HepG2 (cell line): ENCODE data around the gene TOP2A. TPM values are rescaled to one million over a fixed set of nuclear protein-coding genes. Genes with fewer than 3 reads are reported as not detected.

Source experiments
- AKAP8 ChIP-seq: sonication (generic); formaldehyde crosslinking; IDR thresholded peaks from 2 replicates; pipeline ENCODE4 v1.5.1; 2020; ENCODE audit warnings: mild to moderate bottlenecking, missing genetic modification reagents
- ARNTL ChIP-seq: sonication (generic); formaldehyde crosslinking; IDR thresholded peaks from 2 replicates; pipeline ENCODE4 v1.4.0; 2020; ENCODE audit warnings: mild to moderate bottlenecking, missing genetic modification reagents
- CAMTA2 ChIP-seq: sonication (generic); formaldehyde crosslinking; IDR thresholded peaks from 2 replicates; pipeline ENCODE4 v1.4.0; 2020; ENCODE audit warnings: mild to moderate bottlenecking, missing genetic modification reagents, borderline replicate concordance
- DR1 ChIP-seq: sonication (generic); formaldehyde crosslinking; IDR thresholded peaks from 2 replicates; pipeline ENCODE4 v1.8.0; 2021; ENCODE audit warnings: mild to moderate bottlenecking, missing genetic modification reagents, inconsistent platforms
- HCFC1 ChIP-seq: fragments of 150-350 bp; IDR thresholded peaks from 2 replicates; pipeline ENCODE4 v1.6.1; 2014; ENCODE audit warnings: low read depth, low read length
- HOXA7 ChIP-seq: sonication (generic); formaldehyde crosslinking; IDR thresholded peaks from 2 replicates; pipeline ENCODE4 v1.8.1; 2022; ENCODE audit warnings: mild to moderate bottlenecking, missing genetic modification reagents, moderate library complexity
- HOXA9 ChIP-seq: sonication (generic); formaldehyde crosslinking; IDR thresholded peaks from 2 replicates; pipeline ENCODE4 v1.8.1; 2022; ENCODE audit warnings: missing genetic modification reagents, mild to moderate bottlenecking, moderate library complexity, borderline replicate concordance
- JUNB ChIP-seq: sonication (generic); formaldehyde crosslinking; IDR thresholded peaks from 2 replicates; pipeline ENCODE4 v1.8.0; 2022; ENCODE audit warnings: missing genetic modification reagents, mild to moderate bottlenecking, borderline replicate concordance
- MED1 ChIP-seq: sonication (generic); formaldehyde crosslinking; IDR thresholded peaks from 2 replicates; pipeline ENCODE4 v1.4.0; 2020; ENCODE audit warnings: missing genetic modification reagents
- NCOA2 ChIP-seq: sonication (generic); formaldehyde crosslinking; IDR thresholded peaks from 2 replicates; pipeline ENCODE4 v1.8.0; 2022; ENCODE audit warnings: inconsistent platforms
- NR2F6 ChIP-seq, 2 experiments: IDR thresholded peaks; 2 replicates each; pipeline ENCODE4 v1.6.1; 2016; ENCODE audit warnings: antibody characterized with exemption in 1 of 2, mild to moderate bottlenecking in 1 of 2
- PHF5A ChIP-seq: IDR thresholded peaks from one replicate; pipeline ENCODE4 v1.6.1; 2018; ENCODE audit warnings: low read depth, missing genetic modification reagents; ENCODE audit not compliant: unreplicated experiment
- PTBP1 ChIP-seq: fragments of 200-400 bp; formaldehyde crosslinking; IDR thresholded peaks from 2 replicates; pipeline ENCODE4 v1.6.1; 2018; ENCODE audit warnings: low read length, low read depth; ENCODE audit not compliant: poor library complexity, severe bottlenecking
- REPIN1 ChIP-seq: sonication (generic); formaldehyde crosslinking; IDR thresholded peaks from 2 replicates; pipeline ENCODE4 v1.8.0; 2022; ENCODE audit warnings: missing genetic modification reagents, low read depth, mild to moderate bottlenecking, borderline replicate concordance
- SOX6 ChIP-seq, 2 experiments: fragments of 450-650 bp in 1 of 2; sonication (generic) in 1 of 2; formaldehyde crosslinking in 1 of 2; IDR thresholded peaks; 2 replicates each; pipeline versions ENCODE4 v1.4.0 to v1.6.1; 2017 to 2020; ENCODE audit warnings: antibody characterized with exemption in 1 of 2, mild to moderate bottlenecking in 1 of 2, missing genetic modification reagents in 1 of 2
- SRSF9 ChIP-seq: fragments of 200-400 bp; formaldehyde crosslinking; IDR thresholded peaks from 2 replicates; pipeline ENCODE4 v1.6.1; 2018; ENCODE audit warnings: borderline replicate concordance, mild to moderate bottlenecking, low read depth, low read length; ENCODE audit not compliant: insufficient read depth, poor library complexity, severe bottlenecking
- ZNF12 ChIP-seq: sonication (generic); formaldehyde crosslinking; IDR thresholded peaks from 2 replicates; pipeline ENCODE4 v1.5.0; 2020; ENCODE audit warnings: missing genetic modification reagents
- ZNF317 ChIP-seq: sonication (generic); formaldehyde crosslinking; IDR thresholded peaks from 2 replicates; pipeline ENCODE4 v1.5.0; 2020; ENCODE audit warnings: mild to moderate bottlenecking, missing genetic modification reagents
- ZNF546 ChIP-seq: sonication (generic); formaldehyde crosslinking; conservative IDR thresholded peaks from 2 replicates; pipeline ENCODE4 v1.8.1; 2023; ENCODE audit warnings: mild to moderate bottlenecking, missing genetic modification reagents
- ZNF572 ChIP-seq: sonication (generic); formaldehyde crosslinking; IDR thresholded peaks from 2 replicates; pipeline ENCODE4 v1.5.1; 2020; ENCODE audit warnings: mild to moderate bottlenecking, missing genetic modification reagents
- ZNF629 ChIP-seq: sonication (generic); formaldehyde crosslinking; conservative IDR thresholded peaks from 2 replicates; pipeline ENCODE4 v1.5.0; 2020; ENCODE audit warnings: missing genetic modification reagents
- ZSCAN20 ChIP-seq: sonication (generic); formaldehyde crosslinking; IDR thresholded peaks from 2 replicates; pipeline ENCODE4 v1.4.0; 2020; ENCODE audit warnings: missing genetic modification reagents, mild to moderate bottlenecking, borderline replicate concordance
- ZSCAN9 ChIP-seq: IDR thresholded peaks from 2 replicates; pipeline ENCODE4 v1.6.1; 2016; ENCODE audit warnings: borderline replicate concordance
- polyA plus RNA-seq, 8 experiments: library from polyadenylated mRNA; depleted of rRNA in 3 of 8; stranded (reverse) in 7 of 8; unstranded in 1 of 8; fragments of >200 nt; fragmentation: Illumina TruSeq in 4 of 8; extraction: Trizol in 4 of 8; gene quantifications; 2 replicates each; pipeline versions ENCODE4 v1.2.1 to v1.2.3, GENCODE V29; 2011 to 2016; ENCODE audit warnings: low read depth in 4 of 8, missing spikeins in 1 of 8, mixed read lengths in 1 of 8; ENCODE audit not compliant: insufficient read depth in 1 of 8
- total RNA-seq, 5 experiments: library from RNA; depleted of rRNA; stranded (reverse); fragments of >200 nt; fragmentation: Illumina TruSeq; extraction: Trizol; gene quantifications; 2 replicates each; pipeline ENCODE4 v1.2.3, GENCODE V29; 2016; ENCODE audit warnings: low read depth in 1 of 5
- TF ChIP-seq, protein P1 (sequence below), 2 experiments: fragments of 450-650 bp in 1 of 2; sonication (generic) in 1 of 2; formaldehyde crosslinking; IDR thresholded peaks; 2 replicates each; pipeline versions ENCODE4 v1.5.0 to v1.8.0; 2020 to 2022; ENCODE audit warnings: mild to moderate bottlenecking in 1 of 2, missing genetic modification reagents in 1 of 2
- TF ChIP-seq, protein P2 (sequence below), 2 experiments: sonication (generic) in 1 of 2; formaldehyde crosslinking in 1 of 2; IDR thresholded peaks; 2 replicates each; pipeline versions ENCODE4 v1.5.1 to v1.6.1; 2011 to 2020; ENCODE audit warnings: borderline replicate concordance in 1 of 2, low read depth in 1 of 2, low read length in 1 of 2, mild to moderate bottlenecking in 1 of 2, missing genetic modification reagents in 1 of 2, moderate library complexity in 1 of 2
- TF ChIP-seq, protein P3 (sequence below): sonication (generic); formaldehyde crosslinking; IDR thresholded peaks from 2 replicates; pipeline ENCODE4 v1.5.0; 2020; ENCODE audit warnings: missing genetic modification reagents, mild to moderate bottlenecking, borderline replicate concordance

TOP2A gene
- total and polyA plus RNA-seq, 2 of the 13 experiments (the other 11 are each of a cell fraction or from before 2014, with no cell fraction given) = 108 to 327 TPM

GRCh38 chr17:40448639-40449261, 31.1 kb upstream of the TOP2A start (continued):
- TF ChIP-seq, protein P1, sequence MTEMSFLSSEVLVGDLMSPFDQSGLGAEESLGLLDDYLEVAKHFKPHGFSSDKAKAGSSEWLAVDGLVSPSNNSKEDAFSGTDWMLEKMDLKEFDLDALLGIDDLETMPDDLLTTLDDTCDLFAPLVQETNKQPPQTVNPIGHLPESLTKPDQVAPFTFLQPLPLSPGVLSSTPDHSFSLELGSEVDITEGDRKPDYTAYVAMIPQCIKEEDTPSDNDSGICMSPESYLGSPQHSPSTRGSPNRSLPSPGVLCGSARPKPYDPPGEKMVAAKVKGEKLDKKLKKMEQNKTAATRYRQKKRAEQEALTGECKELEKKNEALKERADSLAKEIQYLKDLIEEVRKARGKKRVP (CRISPR knock-in tag; IDR thresholded peaks at IDR 0.05) = peak in 1 of 2 experiments; percentile 73; a peak in 2 of 4 replicates
- TF ChIP-seq HOXA9 (no peak), ZSCAN9 (CRISPR knock-in tag) (0 out of 2 replicates have a peak, but pooled peaks have one; percentile 43), DR1 (CRISPR knock-in tag) (no peak), SOX6 (IDR thresholded peaks at IDR 0.05) (no peak), SOX6 (CRISPR knock-in tag; IDR thresholded peaks at IDR 0.05) (peak; percentile 84), MED1 (CRISPR knock-in tag) (peak; percentile 91), ZNF572 (CRISPR knock-in tag) (no peak; the same call in 1 of the 2 replicates), ARNTL (CRISPR knock-in tag) (peak; percentile 100), NCOA2 (CRISPR knock-in tag) (peak; percentile 82), CAMTA2 (CRISPR knock-in tag) (no peak), ZNF546 (CRISPR knock-in tag) (no peak), NR2F6 (IDR thresholded peaks at IDR 0.05) (peak; percentile 83), NR2F6 (CRISPR knock-in tag; IDR thresholded peaks at IDR 0.05) (peak; percentile 92), ZNF12 (CRISPR knock-in tag) (peak; percentile 75; the same call in 1 of the 2 replicates), SRSF9 (no peak), AKAP8 (CRISPR knock-in tag) (no peak; the same call in 1 of the 2 replicates), REPIN1 (CRISPR knock-in tag) (no peak; the same call in 1 of the 2 replicates), PTBP1 (no peak), ZSCAN20 (CRISPR knock-in tag) (0 out of 2 replicates have a peak, but pooled peaks have one; percentile 88), HOXA7 (no peak), PHF5A (CRISPR knock-in tag) (peak; percentile 68), HCFC1 (no peak), ZNF629 (peak; percentile 61; the same call in 1 of the 2 replicates), JUNB (CRISPR knock-in tag) (no peak), ZNF317 (CRISPR knock-in tag) (no peak)
- TF ChIP-seq, protein P2, sequence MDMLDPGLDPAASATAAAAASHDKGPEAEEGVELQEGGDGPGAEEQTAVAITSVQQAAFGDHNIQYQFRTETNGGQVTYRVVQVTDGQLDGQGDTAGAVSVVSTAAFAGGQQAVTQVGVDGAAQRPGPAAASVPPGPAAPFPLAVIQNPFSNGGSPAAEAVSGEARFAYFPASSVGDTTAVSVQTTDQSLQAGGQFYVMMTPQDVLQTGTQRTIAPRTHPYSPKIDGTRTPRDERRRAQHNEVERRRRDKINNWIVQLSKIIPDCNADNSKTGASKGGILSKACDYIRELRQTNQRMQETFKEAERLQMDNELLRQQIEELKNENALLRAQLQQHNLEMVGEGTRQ (IDR thresholded peaks at IDR 0.05; ENCODE audit: low read depth, low read length) = peak; percentile 94
- TF ChIP-seq, protein P2 (CRISPR knock-in tag; IDR thresholded peaks at IDR 0.05; ENCODE audit: borderline replicate concordance) = peak; percentile 93; the same call in 1 of the 2 replicates
- TF ChIP-seq, protein P3, sequence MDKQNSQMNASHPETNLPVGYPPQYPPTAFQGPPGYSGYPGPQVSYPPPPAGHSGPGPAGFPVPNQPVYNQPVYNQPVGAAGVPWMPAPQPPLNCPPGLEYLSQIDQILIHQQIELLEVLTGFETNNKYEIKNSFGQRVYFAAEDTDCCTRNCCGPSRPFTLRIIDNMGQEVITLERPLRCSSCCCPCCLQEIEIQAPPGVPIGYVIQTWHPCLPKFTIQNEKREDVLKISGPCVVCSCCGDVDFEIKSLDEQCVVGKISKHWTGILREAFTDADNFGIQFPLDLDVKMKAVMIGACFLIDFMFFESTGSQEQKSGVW (CRISPR knock-in tag) = no peak
